Measurements from ENCODE around the gene OIT3. TPM values are rescaled to one million over a fixed set of nuclear protein-coding genes. Genes with fewer than 3 reads are reported as not detected.

OIT3 gene
- total and polyA plus RNA-seq, 2 donors (not counting 3 experiments of a cell fraction or from before 2014, with no cell fraction given) = 0.15 TPM; not detected in 1

Other genes starting within 250 kb of the OIT3 start
- gene MCU, start 201.6 kb upstream of the OIT3 start, total RNA-seq = 25.2 and 26.1 TPM in 2 replicates
- 36.1 and 37.2 TPM in 2 replicates for gene MCU, start 201.6 kb upstream of the OIT3 start, polyA plus RNA-seq
- gene PLA2G12B, start 61.1 kb downstream of the OIT3 start, total RNA-seq = not detected in 2 replicates
- not detected in 2 replicates for gene PLA2G12B, start 61.1 kb downstream of the OIT3 start, polyA plus RNA-seq
- gene P4HA1, start 203.1 kb downstream of the OIT3 start, total RNA-seq = 29.0 and 29.1 TPM in 2 replicates
- gene P4HA1, start 203.1 kb downstream of the OIT3 start, polyA plus RNA-seq = 10.1 and 14.3 TPM in 2 replicates
- 2.3 and 2.6 TPM in 2 replicates for gene NUDT13, start 216.7 kb downstream of the OIT3 start, total RNA-seq
- gene NUDT13, start 216.7 kb downstream of the OIT3 start, polyA plus RNA-seq = 0.92 and 1.6 TPM in 2 replicates

Data from endothelial cell of umbilical vein (primary cell).